Dermis blood vessel endothelial cell (primary cell): ENCODE data around the gene ARMC6. TPM values are rescaled to one million over a fixed set of nuclear protein-coding genes. Genes with fewer than 3 reads are reported as not detected.

ENCODE experiments used
- DNase-seq: peaks from one replicate; pipeline ENCODE4 v3.0.0; 2010
- total RNA-seq: library from RNA; depleted of rRNA; stranded (reverse); fragments of >200 nt; gene quantifications from 2 replicates; pipeline ENCODE4 v1.2.3, GENCODE V29; 2014

Gene ARMC6
- total RNA-seq: 50.2 and 72.1 TPM in 2 replicates

DNA sequence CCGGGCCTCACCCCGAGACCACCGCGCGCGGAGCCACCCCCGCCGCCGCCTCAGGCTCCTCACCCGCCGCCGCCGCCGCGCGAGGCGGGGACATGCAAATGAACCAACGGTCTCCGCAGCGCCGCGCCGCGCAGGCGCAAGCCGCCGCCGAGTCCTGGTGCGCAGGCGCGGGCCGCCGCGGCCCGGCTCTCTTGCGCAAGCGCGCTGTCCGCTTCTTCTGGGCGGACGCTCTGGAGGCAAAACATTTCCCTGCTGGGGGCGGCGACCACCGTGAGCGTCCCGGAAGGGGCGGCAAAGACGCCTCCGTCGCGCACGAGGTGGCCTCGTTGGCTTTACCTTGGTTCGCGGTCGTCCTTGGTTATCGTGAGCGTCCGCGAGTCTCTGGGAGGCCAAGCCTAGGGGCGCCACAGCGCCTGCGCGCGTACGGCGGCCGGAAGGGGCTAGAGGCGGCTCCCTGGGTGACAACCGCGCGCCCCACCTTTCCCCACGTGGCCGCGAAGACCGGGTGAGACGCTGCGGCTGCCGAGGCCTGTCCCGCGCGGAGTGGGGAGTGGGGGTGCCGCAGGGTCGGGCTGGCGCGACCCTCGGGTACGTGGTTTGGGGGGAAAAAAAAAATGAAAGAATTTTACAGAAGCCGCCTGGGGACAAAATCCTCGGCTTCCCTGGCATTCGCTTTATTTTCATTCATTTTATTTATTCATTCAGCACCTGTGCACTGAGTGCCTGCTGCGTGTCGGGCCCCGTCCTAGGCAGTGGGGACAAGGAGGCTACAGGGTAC lies at the start of gene ARMC6, which contains the start of gene SUGP2:
Gene ARMC6 (plus strand): TSS at position 178 of the 778 bp plus-strand sequence. CDS start 607 bp downstream, outside the sequence.
Gene SUGP2 (minus strand): TSS at position 92 of the 778 bp plus-strand sequence. CDS start 2,446 bp downstream, outside the sequence.
- peak; percentile 92 for DNase-seq

DNA sequence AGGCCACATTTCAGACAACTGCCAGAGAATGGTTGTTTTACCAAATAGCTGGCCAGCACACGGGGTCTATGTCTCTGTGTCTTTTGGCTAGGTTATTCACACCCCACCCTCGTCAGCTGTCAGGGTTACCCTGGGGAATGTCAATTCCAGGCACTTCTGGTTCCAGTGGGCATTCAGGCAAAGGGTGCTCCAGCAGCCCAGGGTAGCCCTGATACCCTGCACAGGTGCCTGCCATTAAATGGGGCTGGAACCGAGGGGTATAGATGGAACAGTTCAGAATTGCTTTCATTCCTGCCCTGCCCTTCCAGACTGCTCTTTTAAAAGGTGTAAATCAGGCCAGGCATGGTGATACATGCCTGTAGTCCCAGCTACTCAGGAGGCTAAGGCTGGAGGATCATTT lies 49.2 kb upstream of the ARMC6 start:
- DNase-seq: no peak

DNA sequence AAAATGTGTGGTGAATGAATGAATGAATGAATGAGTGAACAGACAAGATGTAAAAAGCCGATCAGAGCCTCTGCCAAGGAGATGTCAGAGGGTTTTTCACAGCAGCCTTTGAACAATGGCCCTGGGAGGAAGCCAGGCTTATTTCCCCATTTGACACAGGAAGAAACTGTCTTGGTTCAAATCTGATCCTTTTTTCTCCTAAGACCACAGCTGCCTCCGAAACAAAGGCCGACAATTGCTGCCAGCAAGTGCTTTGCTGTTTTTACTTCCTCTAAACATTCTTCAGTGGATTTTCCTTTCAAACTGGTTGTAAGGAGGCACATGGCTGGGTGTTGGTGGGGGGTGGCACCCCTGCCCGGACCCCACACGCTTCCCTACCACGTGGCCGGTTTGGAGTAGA lies 48.1 kb upstream of the ARMC6 start:
- DNase-seq: peak; percentile 94

DNA sequence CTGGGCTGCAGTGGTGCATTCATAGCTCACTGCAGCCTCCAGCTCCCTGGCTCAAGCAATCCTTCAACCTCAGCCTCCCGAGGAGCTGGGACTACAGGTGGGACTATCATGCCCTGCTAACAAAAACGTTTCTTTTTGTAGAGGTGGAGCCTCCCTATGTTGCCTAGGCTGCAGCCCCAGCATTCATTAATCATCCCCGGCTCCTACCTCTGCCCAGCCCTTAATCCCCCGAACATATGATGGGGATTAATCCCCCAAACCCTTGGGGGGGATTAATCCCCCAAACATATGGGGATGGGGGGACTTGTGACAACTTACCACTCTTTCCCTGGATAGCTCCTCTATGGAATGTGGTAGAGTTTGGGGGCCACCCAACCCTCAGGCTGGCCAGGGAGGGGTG lies 45.9 kb upstream of the ARMC6 start:
- no peak for DNase-seq

DNA sequence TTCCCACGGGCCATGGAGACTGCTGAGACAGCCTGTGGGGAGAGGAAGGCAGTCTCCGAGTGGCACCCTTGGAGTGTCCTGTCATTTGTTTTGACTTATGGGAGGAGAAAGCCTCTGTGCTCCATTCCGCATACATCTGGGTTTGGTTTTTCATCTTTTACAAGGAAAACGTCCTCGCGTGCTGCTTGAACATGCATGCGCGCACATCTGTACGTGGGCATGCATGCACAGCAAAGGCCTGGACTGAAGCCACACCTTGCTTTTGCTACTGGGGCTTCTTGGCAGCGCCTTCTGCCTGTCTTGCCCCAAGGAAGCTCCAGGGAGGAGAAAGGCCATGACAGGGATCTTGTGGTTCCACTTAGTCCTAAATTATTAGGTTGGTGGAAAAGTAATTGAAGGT lies 44.1 kb upstream of the ARMC6 start:
- DNase-seq: no peak

DNA sequence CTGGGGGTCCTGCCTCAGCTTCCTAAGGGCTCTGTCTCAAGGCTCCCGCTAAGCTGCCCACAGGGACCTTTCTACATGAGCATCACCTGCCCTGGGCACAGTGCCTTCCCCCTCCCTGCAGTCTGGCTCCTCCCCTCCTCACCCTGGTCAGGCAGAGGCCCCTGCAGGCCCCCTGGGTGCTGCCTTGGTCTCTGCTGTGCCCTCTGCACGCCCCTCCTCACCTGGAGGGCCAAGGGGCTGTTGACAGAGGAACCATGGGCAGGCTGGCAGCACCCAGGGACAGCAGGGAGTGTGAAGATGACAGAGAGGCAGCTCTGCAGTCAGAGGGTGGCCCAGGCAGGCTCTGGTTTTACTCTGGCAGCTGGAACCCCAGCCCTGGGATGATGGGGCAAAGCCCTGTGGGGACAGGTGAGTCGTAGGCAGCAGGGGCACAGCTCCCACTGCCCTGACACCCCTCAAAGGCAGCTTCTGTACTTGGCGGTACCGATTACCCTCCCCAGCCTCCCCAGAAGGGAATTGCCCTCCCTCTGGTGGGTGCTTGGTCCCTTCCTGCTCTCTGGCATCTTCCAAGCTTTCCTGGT lies 43.2 kb upstream of the ARMC6 start:
- no peak for DNase-seq

DNA sequence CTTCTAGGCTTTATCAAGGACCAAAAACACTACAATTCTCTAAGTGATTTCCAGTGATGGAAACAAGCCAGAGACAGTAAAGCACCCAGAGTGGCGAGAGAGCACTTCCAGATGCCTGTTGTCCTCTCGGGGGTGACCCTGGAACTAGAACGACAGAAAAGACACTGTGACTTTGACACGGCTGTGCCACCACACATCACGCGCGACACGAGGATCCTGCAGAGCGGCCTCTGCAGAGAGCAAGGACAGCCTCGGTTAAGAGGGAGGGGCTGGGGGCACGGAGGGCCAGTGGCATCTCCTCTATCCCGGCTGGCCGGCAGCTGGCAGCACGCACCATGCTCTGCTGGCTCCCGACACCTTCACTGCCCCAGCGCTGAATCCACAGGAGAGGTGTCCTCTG lies 42.4 kb upstream of the ARMC6 start:
- no peak for DNase-seq

DNA sequence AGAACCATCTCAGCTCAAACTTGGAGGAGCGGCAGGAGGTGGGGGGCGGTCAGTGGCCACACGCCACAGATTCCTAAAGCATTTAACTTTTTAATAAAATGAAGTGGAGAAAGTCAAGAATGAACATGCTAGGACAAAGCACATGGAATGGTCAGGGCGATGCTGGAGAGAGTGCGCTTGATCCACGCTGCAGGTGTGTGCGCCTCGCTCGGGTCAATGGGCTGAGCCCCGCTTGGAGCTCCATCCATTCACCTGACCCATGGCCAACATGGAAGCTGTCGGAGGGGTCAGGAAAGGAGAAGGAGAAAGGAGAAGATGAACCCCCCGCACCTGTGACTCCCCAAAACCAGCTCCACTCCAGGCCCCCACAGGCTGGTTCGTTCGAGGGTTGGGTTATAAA lies 41.9 kb upstream of the ARMC6 start:
- DNase-seq: no peak

DNA sequence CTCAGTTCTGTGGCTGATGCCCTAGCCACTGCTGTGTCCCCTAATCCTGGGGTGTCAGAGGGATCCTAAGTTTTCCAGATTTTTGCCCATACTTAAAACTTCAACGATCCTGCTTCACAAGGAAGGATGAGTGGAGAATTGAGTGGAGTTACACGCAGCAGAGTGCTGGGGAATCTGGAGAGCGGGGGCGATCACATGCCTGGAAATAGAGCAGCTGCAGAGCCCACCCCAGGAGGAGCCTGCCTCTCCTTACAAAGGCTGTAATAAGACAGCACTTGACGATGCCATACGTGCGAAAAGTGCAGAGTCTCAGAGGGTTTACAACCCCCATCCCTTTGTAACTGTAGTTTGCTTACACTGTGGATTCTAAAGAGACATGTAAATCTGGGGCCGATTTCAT lies 40.7 kb upstream of the ARMC6 start:
- no peak for DNase-seq

DNA sequence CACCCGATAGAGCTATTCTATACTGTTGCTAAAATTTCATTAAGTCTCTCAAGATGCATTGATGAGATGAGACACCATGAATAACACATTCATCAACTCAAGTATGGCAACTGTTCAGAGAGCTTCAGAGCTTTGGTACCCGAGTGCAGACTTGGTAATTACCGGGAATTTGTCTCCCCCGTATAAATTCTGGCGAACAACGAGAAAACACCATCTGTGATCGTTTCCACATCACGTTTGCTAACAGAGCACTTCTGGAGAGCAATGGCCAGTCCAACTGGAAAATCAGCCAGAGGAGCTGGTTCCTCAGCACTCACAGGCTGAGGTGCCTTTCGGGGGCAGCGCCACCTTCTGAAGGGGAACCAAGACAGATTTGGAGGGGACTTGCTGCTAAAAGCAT lies 40.3 kb upstream of the ARMC6 start:
- DNase-seq: no peak

DNA sequence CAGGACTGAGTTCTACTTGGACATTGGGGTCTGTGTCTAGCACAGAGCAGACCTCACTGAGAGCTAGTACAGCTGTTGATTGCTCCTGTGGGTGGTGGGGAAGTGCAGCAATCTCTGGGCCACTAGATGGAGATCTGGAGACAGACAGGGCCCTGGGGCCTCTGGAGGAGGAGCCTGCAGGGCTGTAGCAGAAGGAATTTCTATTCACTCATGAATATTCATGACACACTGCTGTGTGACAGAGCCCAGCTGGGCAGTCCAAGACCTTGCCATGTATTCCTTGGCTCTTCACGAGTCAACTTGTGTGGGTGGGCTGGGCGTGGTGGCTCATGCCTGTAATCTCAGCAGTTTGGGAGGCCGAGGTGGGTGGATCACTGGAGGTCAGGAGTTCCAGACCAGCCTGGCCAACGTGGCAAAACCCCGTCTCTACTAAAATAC lies 37.6 kb upstream of the ARMC6 start:
- DNase-seq: peak; percentile 85

DNA sequence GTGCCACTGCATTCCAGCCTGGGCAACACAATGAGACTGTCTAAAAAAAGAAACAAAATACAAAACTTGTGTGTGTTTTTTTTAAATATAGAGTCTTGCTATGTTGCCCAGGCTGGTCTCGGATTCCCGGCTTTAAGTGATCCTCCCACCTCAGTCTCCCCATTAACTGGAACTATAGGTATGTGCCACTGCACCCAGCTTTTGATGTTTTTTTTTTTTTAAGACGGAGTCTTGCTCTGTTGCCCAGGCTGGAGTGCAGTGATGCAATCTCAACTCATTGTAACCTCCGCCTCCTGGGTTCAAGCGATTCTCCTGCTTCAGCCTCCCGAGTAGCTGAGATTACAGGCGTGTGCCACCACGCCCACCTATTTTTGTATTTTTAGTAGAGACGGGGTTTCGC lies 37.1 kb upstream of the ARMC6 start:
- DNase-seq: no peak

DNA sequence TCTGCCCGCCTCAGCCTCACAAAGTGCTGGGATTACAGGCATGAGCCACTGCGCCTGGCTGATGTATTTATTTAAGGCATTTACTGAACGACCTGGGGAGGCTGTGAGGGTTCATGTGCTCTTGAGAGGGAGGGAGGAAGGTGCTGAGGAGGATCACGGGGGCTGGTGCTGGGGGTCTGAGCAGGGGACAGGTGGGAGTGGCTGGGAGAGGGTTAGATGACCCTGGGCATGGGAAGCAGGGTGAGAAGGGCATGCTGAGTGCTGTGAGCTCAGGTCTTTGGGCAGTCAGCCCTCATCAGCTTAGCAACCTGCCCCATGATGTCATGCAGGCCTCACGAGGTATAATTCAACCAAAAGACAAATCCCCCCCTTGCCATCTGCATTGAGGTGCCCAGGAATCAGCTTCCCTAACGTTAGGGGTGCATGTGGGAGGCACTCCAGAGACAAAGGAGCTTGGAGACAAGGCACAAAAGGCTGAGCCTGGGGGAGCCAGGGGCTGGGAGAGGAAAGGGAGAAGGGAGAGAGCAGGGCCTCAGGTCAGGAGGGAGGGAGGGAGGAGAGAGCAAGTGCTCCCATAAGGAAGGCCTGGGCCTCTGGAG lies 36.5 kb upstream of the ARMC6 start:
- DNase-seq: no peak

DNA sequence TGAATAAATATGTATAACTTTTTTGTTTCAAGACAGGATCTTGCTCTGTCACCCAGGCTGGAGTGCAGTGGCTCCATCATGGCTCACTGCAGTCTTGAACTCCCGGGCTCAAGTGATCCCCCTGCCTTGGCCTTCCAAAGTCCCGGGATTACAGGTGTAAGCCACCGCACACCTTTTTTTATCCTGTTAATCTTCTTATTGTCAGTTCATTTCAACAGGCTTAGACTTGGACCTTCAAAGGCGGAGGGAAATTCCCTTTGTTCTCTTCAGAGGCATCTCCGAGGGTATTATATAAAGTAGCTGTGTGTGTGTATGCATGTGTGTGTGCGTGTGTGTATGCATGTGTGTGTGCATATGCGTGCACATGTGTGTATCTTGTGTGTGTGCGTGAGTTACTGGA lies 35.1 kb upstream of the ARMC6 start:
- no peak for DNase-seq

DNA sequence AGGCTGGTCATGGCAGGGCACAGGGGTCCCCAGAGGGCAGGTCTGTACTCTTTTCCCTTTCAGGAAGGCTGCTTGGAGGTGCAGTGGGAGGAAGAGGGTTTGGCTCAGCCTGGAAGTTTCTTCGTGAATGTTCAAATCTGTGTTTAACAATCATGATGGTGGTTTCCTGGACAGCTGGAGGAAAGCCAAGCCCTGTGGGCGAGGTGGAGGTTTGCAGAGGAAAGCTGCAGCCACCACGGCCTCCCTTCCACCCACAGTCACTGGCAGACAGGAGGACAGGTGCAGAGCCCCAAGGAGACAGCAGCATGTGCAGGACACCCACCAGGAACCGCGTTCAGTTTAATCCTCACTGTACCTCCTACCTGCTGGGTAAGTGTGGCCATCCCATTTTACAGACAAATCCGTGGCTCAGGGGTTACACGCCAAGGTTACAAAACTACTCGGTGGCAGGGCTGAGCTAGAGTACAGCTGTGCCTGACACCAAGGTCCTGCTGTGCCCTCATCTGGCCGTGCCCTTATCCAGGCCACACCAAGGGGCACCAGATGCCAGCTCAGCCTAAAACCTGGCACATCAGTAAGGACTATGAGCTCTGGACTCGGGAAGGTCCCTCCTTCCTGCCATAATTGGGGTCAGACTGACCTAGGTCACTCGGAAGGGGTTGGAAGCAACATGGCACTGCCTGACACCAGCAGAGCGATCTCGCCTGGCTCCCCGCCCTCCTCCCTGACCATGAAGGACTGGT lies 34.2 kb upstream of the ARMC6 start:
- peak; percentile 69 for DNase-seq

DNA sequence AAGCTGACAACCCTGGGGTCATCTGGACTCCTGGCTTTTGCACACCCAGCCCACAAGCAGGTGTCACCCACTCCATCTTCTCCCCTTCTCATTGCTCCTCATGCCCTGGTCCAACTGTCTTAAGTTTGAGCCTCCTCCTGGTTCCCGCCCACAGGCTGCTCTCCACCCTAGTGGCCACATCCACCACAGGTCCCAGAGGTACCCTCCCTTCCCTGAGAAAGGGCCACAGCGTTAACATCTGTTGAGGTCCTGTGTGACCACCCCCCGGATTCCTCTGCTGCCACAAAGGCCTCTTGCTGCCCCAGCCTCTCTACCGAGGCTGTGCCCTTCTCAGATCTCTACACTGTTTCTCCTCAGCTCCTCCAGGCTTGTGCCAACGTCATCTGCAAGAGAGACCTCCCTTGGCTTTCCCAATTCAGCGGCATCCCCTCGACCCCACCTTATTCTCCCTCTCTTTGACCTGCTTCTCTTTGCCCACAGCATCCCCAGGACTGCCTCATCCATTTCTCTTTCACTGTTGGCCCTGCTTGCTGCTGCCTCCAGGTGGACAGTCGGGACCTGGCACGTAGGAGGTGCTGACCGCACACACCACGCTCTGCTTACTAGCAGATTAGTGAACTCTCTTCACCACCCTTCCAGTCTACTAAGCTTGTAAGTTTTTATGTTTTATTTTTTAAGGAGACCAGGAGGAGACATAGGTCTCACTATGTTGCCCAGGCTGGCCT lies 33.3 kb upstream of the ARMC6 start:
- DNase-seq: peak; percentile 56

DNA sequence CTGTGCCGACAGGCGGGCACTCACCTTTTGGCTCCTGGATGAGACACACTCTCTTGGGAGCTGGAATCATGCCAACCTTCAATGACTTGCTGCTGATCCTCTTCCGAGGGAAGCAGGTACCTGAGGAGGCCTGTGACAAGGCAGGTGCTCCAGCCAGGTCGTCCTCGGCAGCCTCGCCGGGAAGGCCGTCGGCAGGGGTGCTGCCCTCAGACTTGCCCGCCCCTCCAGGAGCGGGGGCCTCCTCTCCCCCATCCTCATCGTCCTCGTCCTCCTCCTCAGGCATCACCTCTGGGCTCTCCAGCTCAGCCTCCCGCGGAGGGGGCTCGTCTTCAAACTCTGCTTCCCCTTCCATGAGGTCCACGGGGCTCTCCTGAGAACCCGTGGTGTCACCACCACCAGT lies 29.3 kb upstream of the ARMC6 start:
- no peak for DNase-seq

DNA sequence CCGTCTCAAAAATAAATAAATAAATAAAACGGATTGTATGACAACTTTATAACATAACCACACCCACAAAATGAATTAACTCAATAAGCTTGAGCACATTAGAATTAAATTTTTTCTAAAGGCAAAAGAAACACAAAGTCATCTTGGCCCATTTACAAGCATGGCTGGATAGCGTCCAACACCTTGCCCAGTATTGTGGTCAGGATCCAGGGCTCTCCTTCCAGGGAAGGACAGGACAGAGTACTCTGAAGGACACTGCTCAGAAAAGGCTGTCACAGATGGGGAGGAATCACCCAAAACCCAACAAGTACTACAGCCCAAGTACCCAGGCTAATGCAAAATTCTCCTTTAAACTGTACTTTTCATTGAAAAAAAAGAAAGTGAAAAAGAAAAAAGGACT lies 27.2 kb upstream of the ARMC6 start:
- no peak for DNase-seq

DNA sequence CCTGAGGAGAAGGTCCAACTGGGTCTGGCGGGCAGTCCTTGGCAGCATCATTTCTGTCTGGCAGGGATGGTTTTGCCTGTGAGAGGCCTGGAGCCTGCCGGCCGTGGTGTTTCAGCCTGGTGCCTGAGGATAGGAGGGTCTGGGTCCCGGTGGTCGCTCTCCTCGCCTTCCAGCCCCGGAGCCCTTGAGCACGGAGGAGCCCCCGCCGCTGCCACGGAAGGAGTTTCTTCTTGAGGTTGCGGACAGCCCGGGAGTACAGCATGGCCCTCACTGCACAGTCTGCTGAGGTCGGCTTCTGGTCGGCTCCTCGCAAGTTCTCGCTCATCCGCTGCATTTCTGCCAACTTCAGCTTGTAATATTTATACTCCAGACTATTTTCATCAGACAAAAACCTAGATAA lies 23.5 kb upstream of the ARMC6 start:
- DNase-seq: no peak

DNA sequence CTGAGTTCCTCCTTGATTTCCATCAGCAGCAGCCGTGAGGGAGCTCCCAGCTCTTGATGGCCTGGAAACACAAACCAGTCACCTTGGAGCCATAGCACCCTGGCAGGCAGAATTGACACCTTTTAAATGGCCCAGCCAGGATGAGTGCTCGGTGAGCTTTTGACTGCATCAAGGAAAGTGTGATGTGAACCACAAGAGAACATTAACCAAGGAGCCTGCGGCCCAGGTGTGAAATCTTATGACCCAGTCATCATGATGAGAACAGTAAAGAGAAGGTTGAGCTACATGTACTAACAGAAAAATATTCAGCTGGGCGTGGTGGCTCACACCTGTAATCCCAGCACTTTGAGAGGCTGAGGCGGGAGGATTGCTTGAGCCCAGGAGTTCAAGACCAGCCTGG lies 22.9 kb upstream of the ARMC6 start:
- no peak for DNase-seq

DNA sequence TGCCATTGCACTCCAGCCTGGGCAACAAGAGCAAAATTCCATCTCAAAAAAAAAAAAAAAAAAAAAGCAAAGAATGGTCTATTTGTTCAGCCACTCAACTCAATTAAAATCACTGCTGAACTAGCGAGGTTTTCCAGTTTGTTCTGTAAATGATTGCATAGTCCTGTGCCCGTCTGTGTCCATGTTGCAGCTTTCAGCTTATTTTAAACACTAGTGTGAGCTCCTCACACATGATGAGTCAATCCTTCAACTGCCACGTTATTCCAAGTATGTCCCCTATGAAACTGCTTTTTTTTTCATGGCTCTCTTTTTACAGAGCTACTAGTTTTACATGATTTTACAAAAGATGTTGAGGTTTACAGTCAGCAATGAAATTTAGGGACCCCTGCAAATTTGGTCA lies 12.3 kb upstream of the ARMC6 start:
- no peak for DNase-seq

DNA sequence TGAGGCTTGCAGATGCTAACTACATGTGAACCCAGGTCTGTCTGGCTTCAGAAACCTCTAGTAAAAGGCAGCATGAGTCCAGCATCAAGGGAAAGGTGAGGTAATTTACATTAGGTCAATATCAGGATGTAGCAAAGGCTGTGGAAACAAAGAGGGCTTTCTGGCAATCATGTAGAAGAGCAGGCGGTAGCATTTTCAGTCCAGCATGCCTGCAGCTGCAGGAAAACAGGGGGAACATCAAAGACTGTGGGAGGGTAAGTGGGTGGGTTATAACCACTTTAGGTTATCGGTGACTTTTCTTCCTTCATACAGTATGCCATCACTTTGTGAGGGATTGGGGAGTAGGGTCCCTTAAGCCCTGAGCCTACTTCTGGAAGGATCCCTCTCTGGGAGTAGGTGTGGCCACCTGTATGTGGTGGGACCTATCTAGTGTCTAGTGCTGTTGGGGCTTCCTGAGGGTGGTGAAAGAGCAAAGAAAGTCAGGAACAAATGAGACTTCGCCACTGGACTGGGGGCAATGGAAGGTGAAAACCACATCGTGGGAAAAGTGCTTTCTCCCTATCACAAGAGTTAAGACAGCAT lies 10.9 kb upstream of the ARMC6 start:
- DNase-seq: peak; percentile 22
